GM19455 (cell line): ENCODE data around the gene EPC1.
"Not testable (repeated sequence)": the region's sequence is repeated elsewhere in the genome, so short reads cannot be mapped to it uniquely, and the experiment has no call there.

Experiments
- ATAC-seq: cut with Tn5 transposase; IDR thresholded peaks from one replicate; pipeline ENCODE4 v1.9.1; 2021; ENCODE audit not compliant: unreplicated experiment

The EPC1 gene, protein sequence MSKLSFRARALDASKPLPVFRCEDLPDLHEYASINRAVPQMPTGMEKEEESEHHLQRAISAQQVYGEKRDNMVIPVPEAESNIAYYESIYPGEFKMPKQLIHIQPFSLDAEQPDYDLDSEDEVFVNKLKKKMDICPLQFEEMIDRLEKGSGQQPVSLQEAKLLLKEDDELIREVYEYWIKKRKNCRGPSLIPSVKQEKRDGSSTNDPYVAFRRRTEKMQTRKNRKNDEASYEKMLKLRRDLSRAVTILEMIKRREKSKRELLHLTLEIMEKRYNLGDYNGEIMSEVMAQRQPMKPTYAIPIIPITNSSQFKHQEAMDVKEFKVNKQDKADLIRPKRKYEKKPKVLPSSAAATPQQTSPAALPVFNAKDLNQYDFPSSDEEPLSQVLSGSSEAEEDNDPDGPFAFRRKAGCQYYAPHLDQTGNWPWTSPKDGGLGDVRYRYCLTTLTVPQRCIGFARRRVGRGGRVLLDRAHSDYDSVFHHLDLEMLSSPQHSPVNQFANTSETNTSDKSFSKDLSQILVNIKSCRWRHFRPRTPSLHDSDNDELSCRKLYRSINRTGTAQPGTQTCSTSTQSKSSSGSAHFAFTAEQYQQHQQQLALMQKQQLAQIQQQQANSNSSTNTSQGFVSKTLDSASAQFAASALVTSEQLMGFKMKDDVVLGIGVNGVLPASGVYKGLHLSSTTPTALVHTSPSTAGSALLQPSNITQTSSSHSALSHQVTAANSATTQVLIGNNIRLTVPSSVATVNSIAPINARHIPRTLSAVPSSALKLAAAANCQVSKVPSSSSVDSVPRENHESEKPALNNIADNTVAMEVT

DNA sequence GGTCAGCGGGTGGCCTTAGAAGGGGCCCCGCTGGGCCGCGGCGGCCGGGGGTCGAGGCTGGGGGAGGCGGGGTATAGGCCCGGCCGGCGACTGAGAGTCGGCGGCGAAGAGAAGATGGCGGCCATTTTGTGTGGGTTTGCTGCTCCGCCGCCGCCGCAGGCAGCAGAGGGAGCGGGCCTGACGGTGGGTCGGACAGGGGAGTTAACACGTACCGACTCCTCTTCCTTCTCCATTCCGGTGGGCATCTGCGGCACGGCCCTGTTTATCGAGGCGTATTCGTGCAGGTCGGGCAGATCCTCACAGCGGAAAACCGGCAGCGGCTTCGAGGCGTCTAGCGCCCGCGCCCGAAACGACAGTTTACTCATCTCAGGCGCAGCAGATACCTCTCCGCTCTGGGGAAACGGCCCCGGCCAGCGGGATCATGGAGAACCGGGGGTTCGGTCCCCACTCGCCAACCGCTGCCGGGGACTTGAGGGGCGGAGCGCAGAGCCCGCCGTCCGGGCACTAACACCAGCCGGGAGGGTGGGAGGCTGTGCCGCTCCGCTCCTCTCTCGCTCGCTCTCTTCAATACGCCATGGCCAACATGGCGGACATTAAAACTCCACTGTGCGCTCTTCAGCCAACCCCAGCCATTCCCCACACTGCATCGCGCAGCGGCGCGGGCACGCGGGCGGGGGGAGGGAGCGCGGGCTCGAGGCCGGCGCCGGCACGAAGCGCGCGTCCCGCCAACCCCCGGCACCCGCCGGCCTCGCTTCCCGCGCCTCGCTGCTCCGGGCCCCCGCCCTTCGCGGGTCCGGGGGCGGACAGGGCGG is at the start of gene EPC1:
Gene EPC1, minus strand, starts transcription at position 608 of the 812 bp plus-strand sequence. Its CDS starts 243 bp downstream, at position 365.
- peak; percentile 69 for ATAC-seq

DNA sequence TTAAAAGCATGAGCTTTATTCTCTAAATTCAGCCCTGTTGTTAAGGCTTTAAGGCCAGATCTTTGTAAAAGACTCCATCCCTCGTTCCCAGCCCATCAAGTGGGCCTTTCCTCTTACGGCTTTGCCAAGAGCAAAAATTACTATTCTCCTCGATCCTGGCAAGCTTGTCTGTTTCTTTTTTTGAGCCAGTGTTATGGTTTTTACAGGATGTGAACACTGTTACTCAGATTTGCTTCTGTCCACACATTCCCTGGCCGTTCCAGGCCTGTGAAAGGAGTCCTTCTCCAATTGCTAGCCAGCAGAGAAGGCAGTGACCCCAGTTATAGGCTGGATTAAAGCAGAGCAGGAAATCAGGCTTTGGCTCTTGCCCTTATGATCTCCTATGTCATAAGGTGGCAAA is 47.0 kb upstream of the EPC1 start:
- no peak for ATAC-seq

DNA sequence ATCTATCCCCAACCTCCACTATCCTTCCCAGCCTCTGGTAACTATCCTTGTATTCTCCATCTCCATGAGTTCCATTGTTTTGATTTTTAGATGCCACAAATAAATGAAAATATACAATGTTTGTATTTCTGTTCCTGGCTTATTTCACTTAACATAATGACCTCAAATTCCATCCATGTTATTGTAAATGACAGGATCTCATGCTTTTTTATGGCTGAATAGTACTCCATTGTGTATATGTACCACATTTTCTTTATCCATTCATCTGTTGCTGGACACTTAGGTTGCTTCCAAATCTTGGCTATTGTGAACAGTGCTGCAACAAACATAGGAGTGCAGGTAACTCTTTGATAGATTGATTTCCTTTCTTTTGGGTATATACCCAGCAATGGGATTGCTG is 45.3 kb upstream of the EPC1 start:
- not testable (repeated sequence) for ATAC-seq

DNA sequence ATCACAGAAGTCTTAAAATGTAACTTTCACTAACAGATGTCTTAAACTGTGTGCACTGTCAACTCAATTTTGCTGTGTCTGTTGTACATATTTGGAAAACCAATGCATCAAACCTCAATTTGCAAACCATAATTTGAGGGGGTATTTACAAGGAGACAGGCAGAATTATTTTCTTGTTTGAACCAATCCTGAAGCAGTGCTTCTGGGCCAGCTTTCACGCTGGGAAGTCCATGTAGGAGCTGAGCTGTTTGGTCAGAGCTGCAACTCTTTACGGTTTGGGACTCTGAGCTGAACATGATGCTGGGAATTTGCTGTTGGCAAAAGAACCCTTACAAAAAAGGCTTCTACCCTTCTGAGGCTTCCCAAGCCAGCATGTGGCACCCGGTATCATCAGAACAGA is 43.2 kb upstream of the EPC1 start:
- no peak for ATAC-seq

DNA sequence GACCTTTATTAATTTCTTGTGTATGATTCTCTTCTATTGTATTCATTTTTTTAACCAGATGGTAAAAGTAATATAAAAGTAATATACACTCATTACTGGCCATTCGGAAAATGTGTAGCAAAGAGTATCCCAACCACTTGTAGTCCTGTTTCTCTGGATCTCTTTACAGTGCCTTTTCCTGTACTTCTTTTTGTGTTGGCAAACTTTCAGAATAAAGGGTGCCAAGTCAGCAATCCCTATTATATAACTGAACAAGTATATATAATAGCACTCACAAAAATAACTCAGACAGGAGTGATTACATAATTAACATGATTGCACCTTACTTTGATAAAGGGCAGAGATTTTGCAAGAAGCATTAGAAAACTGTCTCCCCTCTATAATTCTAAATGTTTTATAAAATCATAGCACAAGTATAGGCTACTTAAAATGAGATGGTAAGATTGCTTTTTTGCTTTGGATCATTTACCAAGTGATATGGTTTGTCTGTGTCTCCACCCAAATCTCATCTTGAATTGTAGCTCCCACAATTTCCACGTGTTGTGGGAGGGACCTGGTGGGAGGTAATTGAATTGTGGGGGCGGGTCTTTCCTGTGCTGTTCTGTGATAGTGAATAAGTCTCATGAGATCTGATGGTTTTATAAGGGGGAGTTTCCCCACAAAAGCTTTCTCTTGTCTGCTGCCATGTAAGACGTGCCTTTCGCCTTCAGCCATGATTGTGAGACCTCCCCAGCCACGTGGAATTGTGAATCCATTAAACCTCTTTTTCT is 41.5 kb upstream of the EPC1 start:
- no peak for ATAC-seq

DNA sequence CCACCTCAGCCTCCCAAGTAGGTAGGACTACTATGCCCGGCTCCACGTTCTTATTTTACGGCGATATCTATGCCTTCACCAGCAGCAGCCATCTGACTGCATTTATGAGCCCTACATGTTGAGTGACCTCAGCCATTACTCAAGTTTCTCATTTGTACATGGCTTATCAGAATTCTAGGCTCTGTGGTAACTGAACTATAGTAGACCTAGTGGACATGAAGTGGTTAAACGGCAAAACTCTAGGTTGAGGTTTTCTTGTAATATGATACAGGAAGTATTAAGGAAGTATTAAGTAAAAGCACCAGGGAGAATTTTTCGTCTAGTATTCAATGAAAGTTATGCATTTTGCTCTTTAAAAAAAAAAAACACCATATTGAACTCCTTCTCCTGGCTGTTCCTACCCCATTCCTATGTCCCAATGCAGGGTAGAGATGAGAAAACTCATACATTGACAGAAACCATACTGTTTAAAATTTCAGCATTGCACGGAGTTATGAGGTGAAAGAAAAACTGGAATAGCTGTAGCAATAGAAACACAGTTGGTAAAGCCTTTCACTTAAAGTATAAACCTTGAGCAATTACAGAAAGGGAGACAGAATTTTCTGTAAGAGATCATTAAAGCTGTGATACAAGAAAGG is 39.8 kb upstream of the EPC1 start:
- ATAC-seq: no peak

DNA sequence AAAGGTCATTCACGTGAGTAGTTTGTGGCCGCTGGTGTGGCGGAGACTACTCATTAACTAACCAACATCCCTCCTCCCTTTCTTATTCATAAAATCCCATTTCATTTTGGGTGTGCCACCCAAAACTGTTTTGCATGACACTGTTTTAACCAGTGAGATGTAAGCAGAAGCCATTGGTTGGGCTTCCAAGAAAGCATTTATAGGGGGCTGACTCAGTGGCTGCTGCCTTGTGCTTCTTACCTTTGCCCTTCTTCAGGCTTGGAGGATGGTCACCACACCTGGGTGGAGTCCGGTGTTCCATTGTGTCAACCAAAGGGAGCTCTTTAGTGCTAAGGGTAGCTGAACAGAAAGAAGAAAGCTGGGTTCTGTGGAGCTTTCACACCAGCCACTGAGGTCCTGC is 37.2 kb upstream of the EPC1 start:
- no peak for ATAC-seq

DNA sequence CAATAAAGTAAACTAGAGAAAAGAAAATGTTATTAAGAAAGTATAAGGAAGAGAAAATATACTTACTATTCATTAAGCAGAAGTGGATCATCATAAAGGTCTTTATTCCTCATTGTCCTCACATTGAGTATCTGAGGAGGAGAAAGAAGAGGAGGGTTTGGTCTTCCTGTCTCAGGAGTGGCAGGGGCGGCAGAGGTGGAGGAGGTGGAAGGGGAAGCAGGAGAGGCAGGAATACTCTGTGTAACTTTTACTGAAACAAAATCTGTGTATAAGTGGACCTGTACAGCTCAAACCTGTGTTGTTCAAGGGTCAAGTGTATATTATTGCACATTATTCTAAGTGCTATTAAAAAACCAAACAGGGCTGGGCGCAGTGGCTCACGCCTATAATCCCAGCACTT is 34.2 kb upstream of the EPC1 start:
- ATAC-seq: no peak

DNA sequence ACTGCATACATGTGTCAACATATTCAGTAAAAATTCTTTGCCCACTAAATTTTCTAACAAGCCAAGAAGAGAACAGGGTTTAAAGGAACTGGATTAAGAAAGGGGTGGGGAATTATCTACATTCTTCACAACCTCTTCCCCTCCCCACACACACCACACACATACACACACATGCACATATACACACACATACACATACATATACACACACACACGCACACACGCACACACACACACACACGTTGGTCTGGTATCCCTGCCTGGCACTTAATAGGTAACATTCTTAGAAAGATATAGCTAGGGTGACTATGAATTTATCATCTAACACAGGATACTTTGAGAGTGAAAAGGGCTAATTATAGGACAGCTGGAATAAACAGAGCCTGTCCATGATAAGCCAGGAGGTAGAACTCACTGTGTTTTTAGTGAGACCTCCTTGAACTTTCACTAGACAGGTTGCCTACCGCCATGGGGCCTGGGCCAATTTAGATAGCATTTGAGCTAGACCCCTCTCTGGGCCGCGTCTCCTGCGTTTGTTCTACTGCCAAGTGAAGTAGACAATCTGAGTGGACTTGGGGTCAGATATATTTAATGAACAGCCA is 33.1 kb upstream of the EPC1 start:
- no peak for ATAC-seq

DNA sequence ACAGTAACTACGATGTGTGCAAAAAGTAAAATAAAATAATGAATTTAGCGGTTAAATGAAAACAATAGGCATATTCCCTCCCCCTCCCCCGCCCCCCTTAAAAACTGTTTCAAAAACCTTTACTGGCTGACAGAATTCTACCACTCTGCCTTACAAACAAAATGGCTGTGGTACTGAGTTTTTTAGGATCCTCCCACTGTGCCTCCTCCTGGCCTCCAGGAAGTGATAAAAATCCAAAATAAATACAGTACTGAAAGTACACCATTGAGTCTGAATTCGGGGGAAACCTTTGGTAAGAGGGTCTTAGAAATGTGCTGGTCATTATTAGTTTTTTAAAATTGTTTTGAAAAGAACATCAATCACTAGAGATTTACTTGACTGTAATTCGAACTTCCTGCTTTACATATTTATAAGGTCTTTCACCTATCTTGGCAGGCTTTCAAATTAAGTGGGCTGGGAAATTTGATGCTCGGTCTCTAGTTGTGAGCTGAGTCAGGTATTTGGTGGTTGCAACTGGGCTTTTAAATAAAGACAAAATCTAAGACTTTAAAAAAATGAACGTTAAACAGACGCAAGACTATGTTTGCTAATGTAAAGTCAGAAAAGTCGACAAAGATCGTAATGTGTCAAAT is 32.5 kb upstream of the EPC1 start:
- no peak for ATAC-seq

DNA sequence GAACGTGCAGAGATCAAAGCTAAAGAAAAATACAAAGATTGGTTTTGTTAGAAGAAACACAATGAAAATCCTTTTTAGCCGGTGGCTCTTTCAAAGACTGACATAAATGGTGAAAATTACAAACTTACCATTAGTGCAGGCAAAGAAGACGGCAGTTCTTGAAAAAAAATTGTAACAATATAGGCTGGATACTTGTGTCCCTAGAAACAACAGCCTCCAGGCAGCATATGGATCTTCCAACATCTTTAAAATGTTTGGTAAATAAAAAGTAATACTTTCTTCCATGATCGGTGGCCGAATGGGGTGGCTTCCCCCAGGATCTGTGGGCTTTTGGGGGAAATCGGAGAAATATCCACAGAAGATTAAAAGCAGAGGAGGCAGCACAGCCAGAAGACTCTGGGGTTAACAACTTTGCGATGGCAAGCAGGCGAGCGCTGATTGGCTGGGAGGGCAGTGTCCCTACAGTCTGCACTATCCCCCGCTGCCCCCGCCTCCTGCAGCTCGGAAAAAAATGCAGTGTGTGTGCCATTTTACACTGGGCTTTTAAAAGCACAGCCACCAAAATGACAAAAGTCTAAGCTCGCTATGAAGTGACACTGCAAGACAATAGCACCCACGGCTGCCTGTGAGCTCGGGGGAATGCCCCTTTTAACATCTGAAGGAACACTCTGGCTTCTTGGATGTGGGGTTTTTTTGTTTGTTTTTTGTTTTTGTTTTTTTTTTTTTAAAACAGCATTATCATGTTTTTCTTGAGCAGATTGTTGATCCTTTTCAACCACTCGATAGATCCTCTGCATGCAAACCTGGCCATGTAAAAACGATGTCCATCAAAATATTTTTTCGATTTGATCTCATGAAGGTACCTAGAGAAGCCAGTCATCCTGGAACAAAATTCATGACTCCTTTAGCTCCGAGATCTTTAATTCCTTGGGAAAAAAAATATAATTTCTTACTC is 31.7 kb upstream of the EPC1 start:
- ATAC-seq: peak; percentile 90

DNA sequence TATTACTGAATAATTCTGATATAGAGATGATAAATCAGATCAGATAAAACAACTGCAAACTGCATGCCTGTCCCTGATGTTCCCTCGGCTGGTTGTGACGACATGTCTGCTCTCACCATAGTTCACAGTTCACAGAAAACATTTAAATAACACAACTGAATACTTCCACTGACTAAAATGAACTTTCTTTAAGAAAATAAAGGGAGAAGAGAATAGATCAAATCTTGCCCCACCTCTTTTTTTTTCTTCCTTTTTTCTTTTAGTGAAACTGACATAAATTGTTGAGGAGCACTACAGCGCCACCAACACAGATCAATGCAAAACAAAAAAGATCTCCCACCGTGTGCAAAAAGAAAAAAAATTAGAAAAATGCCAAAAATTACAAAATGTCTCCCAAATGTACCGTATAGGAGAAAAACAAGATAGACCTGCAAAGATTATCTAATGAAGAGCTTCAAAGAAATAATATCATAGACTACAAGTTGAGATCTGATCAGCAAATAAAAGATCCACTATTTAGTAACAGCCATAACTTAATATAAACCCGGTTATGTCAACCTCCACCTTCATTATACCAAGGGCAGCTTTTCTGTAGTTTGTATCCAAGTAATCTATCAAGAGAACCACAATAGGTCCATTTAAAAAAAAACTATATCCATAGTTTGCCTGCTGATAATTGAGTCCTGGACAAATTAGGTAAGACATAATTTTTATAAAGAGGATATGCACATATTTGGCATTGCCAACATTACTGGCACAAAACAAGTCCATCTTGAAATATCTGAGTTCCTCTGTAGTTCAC is 30.7 kb upstream of the EPC1 start:
- peak; percentile 38 for ATAC-seq

DNA sequence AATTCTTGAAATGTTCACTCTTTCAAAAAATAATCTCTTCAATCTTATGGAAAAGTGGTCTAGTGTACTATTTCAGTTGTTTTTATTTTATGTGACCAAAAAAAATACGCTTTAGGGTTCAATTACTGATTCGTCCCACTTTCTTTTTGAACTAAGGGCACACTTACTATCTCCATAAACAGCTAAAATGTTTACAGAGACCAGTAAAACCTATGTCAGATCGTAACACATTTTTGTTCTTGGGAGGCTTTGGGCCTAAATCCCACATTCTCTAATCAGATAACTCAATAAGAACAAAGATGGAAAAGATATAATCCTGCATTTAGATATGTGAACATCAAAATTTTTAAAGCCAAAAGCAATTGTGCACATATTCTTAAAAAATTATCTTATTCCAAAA is 29.8 kb upstream of the EPC1 start:
- no peak for ATAC-seq

DNA sequence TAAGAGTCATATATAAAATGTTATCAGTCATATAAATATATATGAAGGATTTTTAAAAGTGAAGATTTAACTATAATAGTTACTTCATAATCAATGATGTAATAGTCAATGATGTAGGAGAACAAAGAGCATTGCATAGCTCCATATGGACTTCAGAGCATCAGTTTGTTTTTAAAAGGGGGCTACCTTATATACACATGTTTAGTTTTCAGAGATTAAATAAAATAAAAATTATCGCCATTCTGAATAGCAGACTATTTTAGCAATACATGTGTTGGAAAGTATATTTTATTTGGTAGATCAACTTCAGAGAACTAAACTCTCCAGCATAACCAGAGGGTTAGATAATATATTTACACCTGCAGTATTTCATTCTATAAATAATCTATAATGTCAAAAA is 29.1 kb upstream of the EPC1 start:
- ATAC-seq: no peak

DNA sequence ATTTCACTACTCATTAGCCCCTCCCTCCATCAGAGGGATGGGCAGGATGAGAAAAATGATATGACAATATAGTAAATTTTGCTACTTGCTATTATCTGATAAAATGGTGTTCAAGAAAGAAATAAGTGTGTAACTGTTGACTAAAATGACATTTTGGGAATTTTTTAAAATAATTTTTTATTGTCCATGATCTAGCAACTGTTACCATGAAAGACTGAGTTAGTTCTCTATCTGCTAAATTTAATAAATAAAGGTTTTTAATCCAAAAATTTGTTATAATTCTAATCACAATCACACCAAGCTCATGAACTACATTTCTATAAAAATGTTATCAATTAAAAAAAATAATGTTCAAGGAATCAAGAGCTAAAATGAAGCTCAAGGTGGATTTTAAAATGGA is 28.7 kb upstream of the EPC1 start:
- ATAC-seq: no peak

DNA sequence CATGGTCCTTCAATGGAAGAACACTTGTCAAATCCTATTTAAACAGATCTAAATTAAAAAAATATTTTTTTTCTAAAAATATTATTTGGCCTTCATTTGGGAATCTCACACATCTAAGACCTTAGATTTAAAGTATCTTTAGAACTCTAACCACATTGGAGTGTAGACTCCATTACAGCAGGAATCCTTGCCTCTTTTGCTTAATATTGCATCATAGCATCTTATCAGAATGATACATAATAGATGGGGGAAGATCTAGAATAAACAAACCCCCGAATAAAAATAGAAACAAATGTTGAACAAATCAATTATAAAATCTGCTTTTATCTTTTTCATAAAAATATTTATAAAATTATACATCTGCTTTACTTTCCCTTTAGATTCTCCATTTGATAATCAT is 27.6 kb upstream of the EPC1 start:
- ATAC-seq: no peak

DNA sequence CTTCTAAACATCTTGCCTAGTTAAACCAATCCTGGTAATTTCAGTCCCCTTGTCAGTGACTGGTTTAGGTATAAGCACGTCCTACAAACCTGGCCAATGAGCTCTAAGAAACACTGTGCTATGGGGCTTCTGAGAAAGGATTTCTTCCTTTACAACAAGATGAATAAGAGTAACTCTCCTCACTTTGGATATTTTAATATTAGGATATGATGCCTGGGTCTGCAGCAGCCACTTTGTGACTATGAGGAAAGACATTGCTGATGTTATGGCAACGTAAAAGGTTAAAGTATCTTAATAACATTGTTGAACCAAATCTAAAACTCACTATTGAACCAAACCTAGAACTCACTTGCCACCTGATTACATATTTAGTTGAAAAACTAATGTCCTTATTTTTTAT is 26.5 kb upstream of the EPC1 start:
- ATAC-seq: no peak
